H1 (cell line): ENCODE results near the gene VPS13D. TPM values are rescaled to one million over a fixed set of nuclear protein-coding genes. Genes with fewer than 3 reads are reported as not detected.
"Not testable (repeated sequence)": the region's sequence is repeated elsewhere in the genome, so short reads cannot be mapped to it uniquely, and the experiment has no call there.

Source experiments
- CTCF ChIA-PET: fragments of 300-600 bp; sonication (Branson Sonifier 250); formaldehyde crosslinking; loops from one replicate; lab custom pipeline; 2021; ENCODE audit not compliant: partially characterized antibody; lab: Charles Lee
- POLR2A ChIA-PET: fragments of 300-600 bp; sonication (Branson Sonifier 250); formaldehyde crosslinking; loops from one replicate; lab custom pipeline; 2021; ENCODE audit warnings: inconsistent platforms; ENCODE audit not compliant: partially characterized antibody; lab: Charles Lee
- DNase-seq, 2 experiments: peaks; one replicate each; pipeline versions ENCODE4 v3.0.0 to v3.0.0-alpha.2; 2010 to 2022; ENCODE audit warnings: low spot score in 2 of 2, low read depth in 1 of 2, mixed read lengths in 1 of 2
- FAIRE-seq: peaks from 2 replicates; lab custom pipeline; 2011; peaks lifted over from hg19 to GRCh38; lab: Jason Lieb, UNC
- H2AFZ ChIP-seq: 2 replicates; pipeline ENCODE4 v1.8.1; 2012; ENCODE audit warnings: low read length, inconsistent platforms
- H2AK5ac ChIP-seq: 2 replicates; pipeline ENCODE4 v1.6.1; 2013; ENCODE audit warnings: low read depth, low read length
- H2BK120ac ChIP-seq: replicated peaks from 2 replicates; pipeline ENCODE3; 2013; ENCODE audit warnings: low read depth, low read length, inconsistent platforms
- H2BK12ac ChIP-seq: 2 replicates; pipeline ENCODE4 v1.6.1; 2013; ENCODE audit warnings: low read depth, low read length
- H2BK15ac ChIP-seq: 2 replicates; pipeline ENCODE4 v1.6.1; 2013; ENCODE audit warnings: low read length
- H2BK20ac ChIP-seq: 2 replicates; pipeline ENCODE4 v1.6.1; 2013; ENCODE audit warnings: low read length
- H2BK5ac ChIP-seq: 2 replicates; pipeline ENCODE4 v1.6.1; 2013; ENCODE audit warnings: low read depth, low read length
- H3K14ac ChIP-seq: 2 replicates; pipeline ENCODE4 v1.6.1; 2013; ENCODE audit warnings: inconsistent platforms; ENCODE audit not compliant: insufficient read length
- H3K18ac ChIP-seq: 2 replicates; pipeline ENCODE4 v1.6.1; 2013; ENCODE audit warnings: low read length; ENCODE audit errors: extremely low read depth
- H3K23ac ChIP-seq: 2 replicates; pipeline ENCODE4 v1.6.1; 2013; ENCODE audit warnings: inconsistent platforms; ENCODE audit not compliant: insufficient read length
- H3K23me2 ChIP-seq: 2 replicates; pipeline ENCODE4 v1.6.1; 2013; ENCODE audit warnings: low read depth, low read length
- H3K27ac ChIP-seq: 2 replicates; pipeline ENCODE4 v1.6.1; 2011; ENCODE audit warnings: low read depth, low read length, inconsistent platforms
- H3K27me3 ChIP-seq, 4 experiments: replicated peaks in 1 of 4; 1 replicate in 1 of 4; 2 replicates in 3 of 4; pipeline versions ENCODE4 v1.6.1 to v1.8.1; 2011 to 2013; ENCODE audit warnings: low read length in 3 of 4, mild to moderate bottlenecking in 3 of 4, inconsistent platforms in 2 of 4, mixed read lengths in 2 of 4, moderate library complexity in 1 of 4; ENCODE audit not compliant: control insufficient read depth in 3 of 4, insufficient read depth in 3 of 4; ENCODE audit errors: extremely low read depth in 1 of 4
- H3K36me3 ChIP-seq, 4 experiments: 2 replicates each; pipeline versions ENCODE4 v1.6.1 to v1.8.1; 2011 to 2013; ENCODE audit warnings: mild to moderate bottlenecking in 4 of 4, low read length in 3 of 4, moderate library complexity in 2 of 4, control low read depth in 1 of 4, inconsistent platforms in 1 of 4; ENCODE audit not compliant: insufficient read depth in 4 of 4, control insufficient read depth in 2 of 4
- H3K4ac ChIP-seq: replicated peaks from 2 replicates; pipeline ENCODE3; 2013; ENCODE audit warnings: low read length, low read depth, mixed read lengths, inconsistent platforms; ENCODE audit not compliant: insufficient read length
- H3K4me1 ChIP-seq, 4 experiments: replicated peaks in 1 of 4; 1 replicate in 1 of 4; 2 replicates in 3 of 4; pipeline versions ENCODE4 v1.6.1 to v1.8.1; 2011 to 2013; ENCODE audit warnings: low read length in 3 of 4, inconsistent platforms in 2 of 4, mixed read lengths in 1 of 4; ENCODE audit not compliant: insufficient read depth in 4 of 4, control insufficient read depth in 3 of 4
- H3K4me2 ChIP-seq, 2 experiments: 2 replicates each; pipeline versions ENCODE4 v1.6.1 to v1.8.1; 2011 to 2013; ENCODE audit warnings: low read depth in 2 of 2, low read length in 2 of 2, control low read depth in 1 of 2, inconsistent platforms in 1 of 2, mild to moderate bottlenecking in 1 of 2; ENCODE audit not compliant: insufficient read depth in 1 of 2
- H3K4me3 ChIP-seq, 4 experiments: fragments of 200-600, 300-600 bp in 1 of 4; sonication (generic), shearing (Covaris generic), sonication (Bioruptor Twin) in 1 of 4; 2 replicates each; pipeline versions ENCODE4 v1.5.1 to v1.8.1; 2011 to 2016; ENCODE audit warnings: low read length in 4 of 4, low read depth in 3 of 4, control low read depth in 2 of 4, inconsistent platforms in 2 of 4, mild to moderate bottlenecking in 2 of 4, mixed read lengths in 1 of 4, moderate library complexity in 1 of 4; ENCODE audit not compliant: insufficient read depth in 2 of 4; ENCODE audit errors: extremely low read depth in 1 of 4
- H3K56ac ChIP-seq: replicated peaks from 2 replicates; pipeline ENCODE3; 2013; ENCODE audit warnings: low read depth, mild to moderate bottlenecking, mixed read lengths, low read length, inconsistent platforms; ENCODE audit not compliant: insufficient read length
- H3K79me1 ChIP-seq: 2 replicates; pipeline ENCODE4 v1.6.1; 2013; ENCODE audit warnings: low read depth, low read length, control low read depth
- H3K79me2 ChIP-seq, 2 experiments: 2 replicates each; pipeline versions ENCODE4 v1.6.1 to v1.8.1; 2012 to 2013; ENCODE audit warnings: low read length in 2 of 2, mild to moderate bottlenecking in 2 of 2, inconsistent platforms in 1 of 2; ENCODE audit not compliant: insufficient read depth in 2 of 2, control insufficient read depth in 1 of 2
- H3K9ac ChIP-seq, 4 experiments: replicated peaks in 1 of 4; 1 replicate in 1 of 4; 2 replicates in 3 of 4; pipeline versions ENCODE4 v1.6.1 to v1.8.1; 2011 to 2013; ENCODE audit warnings: low read depth in 3 of 4, low read length in 3 of 4, control low read depth in 2 of 4, mild to moderate bottlenecking in 2 of 4, moderate library complexity in 2 of 4, inconsistent platforms in 1 of 4; ENCODE audit errors: extremely low read depth in 1 of 4
- H3K9me3 ChIP-seq, 2 experiments: 2 replicates each; pipeline versions ENCODE4 v1.6.1 to v1.8.1; 2012 to 2013; ENCODE audit warnings: mild to moderate bottlenecking in 2 of 2, moderate library complexity in 2 of 2, control low read depth in 1 of 2, inconsistent platforms in 1 of 2, low read depth in 1 of 2, low read length in 1 of 2, mixed read lengths in 1 of 2; ENCODE audit not compliant: insufficient read depth in 2 of 2
- H4K20me1 ChIP-seq, 2 experiments: replicated peaks in 1 of 2; 2 replicates each; pipeline versions ENCODE3 to v1.8.1; 2011 to 2013; ENCODE audit warnings: inconsistent platforms in 2 of 2, low read length in 2 of 2, mild to moderate bottlenecking in 1 of 2; ENCODE audit not compliant: insufficient read depth in 2 of 2, control insufficient read depth in 1 of 2
- H4K5ac ChIP-seq: 2 replicates; pipeline ENCODE4 v1.6.1; 2013; ENCODE audit warnings: low read length, low read depth, mixed read lengths, inconsistent platforms; ENCODE audit not compliant: insufficient read length
- H4K8ac ChIP-seq: 2 replicates; pipeline ENCODE4 v1.8.0; 2013; ENCODE audit warnings: mild to moderate bottlenecking, moderate library complexity, low read length, inconsistent platforms; ENCODE audit not compliant: insufficient read depth; ENCODE audit errors: extremely low read depth
- H4K91ac ChIP-seq: replicated peaks from 2 replicates; pipeline ENCODE3; 2013; ENCODE audit warnings: low read length, mixed read lengths, inconsistent platforms; ENCODE audit not compliant: insufficient read length
- WGBS, 2 experiments: shearing (Covaris generic) in 1 of 2; methylation state at CpG; one replicate each; pipeline versions ENCODE4 v1.1.6 to v1.1.7; 2013 to 2015; ENCODE audit warnings: low lambda C conversion rate in 2 of 2, mixed read lengths in 2 of 2, inconsistent platforms in 1 of 2, low coverage in 1 of 2, missing lambda C conversion rate in 1 of 2; ENCODE audit not compliant: insufficient replicate concordance in 2 of 2, insufficient coverage in 1 of 2, insufficient read length in 1 of 2; ENCODE audit errors: extremely low coverage in 1 of 2, missing lambda C conversion rate in 1 of 2; 5-methylcytosine and 5-hydroxymethylcytosine counted together
- polyA plus RNA-seq, 7 experiments: library from polyadenylated mRNA; depleted of rRNA in 3 of 7; stranded (reverse) in 5 of 7; unstranded in 2 of 7; fragments of >200 nt in 5 of 7; fragments of 200-250 nt in 2 of 7; gene quantifications; 1 replicate in 5 of 7; 2 replicates in 1 of 7; 4 replicates in 1 of 7; pipeline versions ENCODE4 v1.2.1 to v1.2.3, GENCODE V29; 2011 to 2013; ENCODE audit warnings: missing spikeins in 2 of 7, mixed read lengths in 2 of 7
- total RNA-seq: library from RNA; stranded (reverse); fragmentation: NEBNext Ultra II Directional; extraction: Animal tissue kit (Norgen Biotek cat#: 25700); gene quantifications from 2 replicates; pipeline ENCODE4 v1.2.1, GENCODE V29; 2021

VPS13D gene
- total and polyA plus RNA-seq, 2 of the 8 experiments (the other 6 are each of a cell fraction or from before 2014, with no cell fraction given): 10.9 to 31.2 TPM

DNA sequence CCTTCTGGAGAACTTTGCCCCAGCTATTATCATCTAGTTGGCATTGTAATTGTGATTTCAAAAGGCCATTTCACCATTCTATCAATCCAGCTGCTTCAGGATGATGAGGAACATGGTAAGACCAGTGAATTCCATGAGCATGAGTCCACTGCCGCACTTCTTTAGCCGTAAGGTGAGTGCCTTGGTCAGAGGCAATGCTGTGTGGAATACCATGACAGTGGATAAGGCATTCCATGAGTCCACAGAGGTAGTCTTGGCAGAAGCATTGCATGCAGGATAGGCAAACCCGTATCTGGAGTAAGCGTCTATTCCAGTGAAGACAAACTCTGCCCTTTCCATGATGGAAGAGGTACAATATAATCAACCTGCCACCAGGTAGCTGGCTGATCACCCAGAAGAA, 160.5 kb downstream of the VPS13D start:
- H2BK20ac ChIP-seq, H4K5ac ChIP-seq, H3K18ac ChIP-seq, H3K23ac ChIP-seq, H3K4me1 ChIP-seq, H3K27me3 ChIP-seq, H3K27ac ChIP-seq, H3K4me2 ChIP-seq, H3K9me3 ChIP-seq, H3K4me3 ChIP-seq, DNase-seq, H3K9ac ChIP-seq, H3K14ac ChIP-seq, H3K23me2 ChIP-seq, H3K4ac ChIP-seq, H4K20me1 ChIP-seq, H2BK120ac ChIP-seq, CTCF ChIA-PET, H2AK5ac ChIP-seq, H3K79me2 ChIP-seq, H2BK5ac ChIP-seq, H3K56ac ChIP-seq, H4K91ac ChIP-seq, H4K8ac ChIP-seq, H3K79me1 ChIP-seq, H2BK12ac ChIP-seq, FAIRE-seq, H2BK15ac ChIP-seq, H2AFZ ChIP-seq, POLR2A ChIA-PET: not testable (repeated sequence)
- H3K36me3 ChIP-seq: peaks cover 0 to 26% (median 14%) of the 10 kb centered on the region in 4 experiments; a peak in 7 of 8 replicates
- 90% methylated on average over 4 of the region's 4 CpGs; no CpG with 5 or more reads in 1 of the 2 experiments for WGBS, 2 experiments
